Measurements from ENCODE around the gene SPHK2.

GRCh38 chr19:48664476-48664875, 45.2 kb downstream of the SPHK2 start:
- TF ChIP-seq ELF4 (IDR thresholded peaks at IDR 0.05) (no peak), CTBP1 (IDR thresholded peaks at IDR 0.05; ENCODE audit: borderline replicate concordance) (no peak), SP1 (IDR thresholded peaks at IDR 0.05) (no peak), FOXA1 (IDR thresholded peaks at IDR 0.05) (no peak), TARDBP (IDR thresholded peaks at IDR 0.05) (no peak), FOXM1 (IDR thresholded peaks at IDR 0.05; ENCODE audit: borderline replicate concordance) (no peak)
